Stimulated activated CD4-positive, alpha-beta T cell treated with anti-CD3 and anti-CD28 coated beads, TNF-alpha, amount 100 ng/mL, for 4 hours (primary cell): ENCODE results near the gene FCHSD1.

Experiments
- DNase-seq, 3 experiments: peaks; one replicate each; pipeline ENCODE4 v3.0.0-alpha.2; 2020; ENCODE audit warnings: low read depth in 3 of 3

The FCHSD1 gene

DNA sequence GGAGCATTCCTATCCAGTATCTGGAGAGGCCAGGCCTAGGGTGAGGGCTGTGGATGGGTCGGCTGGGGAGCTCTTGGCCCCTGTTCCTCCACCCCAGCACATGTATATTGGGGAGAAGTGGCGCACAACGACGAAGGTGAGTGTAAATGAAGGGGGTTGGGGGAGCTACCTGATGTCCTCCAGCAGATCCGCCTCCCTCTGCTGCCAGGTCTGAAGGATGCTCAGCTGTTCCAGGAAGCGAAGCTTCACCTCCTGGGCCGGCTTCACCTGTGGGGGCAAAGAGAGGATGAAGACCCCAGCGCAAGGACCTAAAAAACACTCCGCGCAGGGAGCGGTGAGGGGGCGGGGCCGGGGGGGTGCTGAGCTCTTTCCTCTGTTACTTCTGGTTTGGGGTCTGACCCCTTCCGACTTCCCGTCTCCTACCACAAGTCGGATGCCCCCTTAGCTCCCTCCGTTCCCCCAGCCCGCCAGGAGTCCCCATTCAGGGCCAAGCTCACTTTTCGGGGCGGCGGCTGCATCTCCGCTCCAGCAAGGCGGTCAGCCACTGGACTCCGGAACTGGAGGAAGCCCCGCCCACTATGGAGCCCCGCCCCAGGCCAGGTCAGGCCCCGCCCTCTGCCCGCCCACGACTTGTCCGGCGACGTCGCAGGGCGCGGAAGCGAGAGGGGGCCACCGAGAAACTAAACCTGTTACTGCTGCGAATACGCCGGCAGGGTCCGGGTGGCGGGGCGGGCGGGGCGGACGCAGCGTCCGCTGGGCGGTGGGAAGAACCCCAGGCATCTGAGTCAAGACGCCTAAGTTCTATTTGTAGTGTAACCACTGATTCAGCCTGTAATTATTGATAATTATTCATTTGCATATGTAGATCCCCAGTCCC, at the start of gene FCHSD1:
Gene FCHSD1, minus strand, starts transcription at position 568 of the 877 bp plus-strand sequence. Its CDS starts 50 bp downstream, at position 518.
- peak; percentile 66 to 70 (median 66) for DNase-seq

DNA sequence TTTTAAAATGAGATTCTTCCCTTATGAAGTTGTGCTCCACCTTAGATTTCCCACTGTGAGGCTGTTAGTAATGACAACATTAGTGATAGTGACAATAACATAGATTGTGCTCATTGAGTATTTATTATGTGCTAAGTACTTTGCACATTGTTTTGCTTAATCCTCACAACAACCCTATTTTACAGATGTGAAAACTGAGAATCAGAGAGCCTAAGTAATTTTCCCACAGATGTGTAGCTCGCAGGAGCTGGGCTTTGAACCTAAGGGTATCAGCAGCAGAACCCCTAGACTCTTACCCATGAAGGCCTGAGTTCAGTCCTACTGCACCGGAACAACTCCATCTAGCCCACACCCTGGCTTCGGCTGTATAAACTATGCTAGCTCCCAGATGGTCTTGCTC, 46.4 kb upstream of the FCHSD1 start:
- DNase-seq: no peak

DNA sequence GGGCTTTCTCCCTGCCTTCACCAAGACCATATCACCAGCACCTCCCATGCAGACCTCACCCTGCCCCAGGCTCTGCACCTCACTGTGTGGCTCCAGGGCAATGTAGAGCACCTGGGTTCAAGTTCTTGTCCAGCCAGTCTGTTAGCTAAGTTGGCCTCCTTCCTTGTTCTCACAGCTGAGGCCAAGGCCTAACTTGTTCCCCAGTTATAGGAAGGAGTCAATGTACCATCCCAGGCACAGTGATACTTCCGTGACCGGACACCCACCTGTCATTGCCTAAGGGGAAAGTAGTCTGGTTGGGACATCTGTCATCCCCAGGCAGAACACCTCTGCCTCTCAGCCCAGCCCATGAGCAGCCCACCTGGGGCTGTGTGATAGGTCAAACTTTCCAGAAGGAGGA, 45.2 kb upstream of the FCHSD1 start:
- DNase-seq: no peak

DNA sequence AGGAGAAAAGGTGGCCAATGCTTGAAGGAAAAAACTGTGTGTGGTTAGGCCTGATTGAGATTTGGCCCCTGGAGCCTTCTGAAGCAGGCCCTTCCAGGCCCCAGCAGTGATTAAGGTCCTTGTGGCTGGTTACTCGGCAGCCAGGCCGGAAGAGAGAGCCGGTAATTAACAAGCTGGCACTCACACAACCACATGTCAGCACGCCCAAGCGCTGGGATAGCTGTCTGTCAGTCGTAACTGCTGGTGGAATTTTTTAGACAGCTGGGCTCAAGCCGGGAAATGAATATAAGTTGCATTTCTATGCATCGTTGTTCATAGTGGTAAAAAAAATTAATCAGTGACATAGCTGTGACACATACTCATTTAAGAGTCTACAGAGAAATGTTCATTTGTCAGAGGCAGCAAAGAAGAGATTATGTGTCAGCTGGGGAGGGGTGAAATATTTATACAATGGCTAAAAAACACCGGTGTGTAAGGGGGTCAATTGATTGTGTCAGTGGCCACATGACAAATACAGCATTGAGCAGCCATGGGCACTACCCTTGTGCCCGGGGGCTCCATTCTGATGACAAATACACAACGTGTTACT, 44.5 kb upstream of the FCHSD1 start:
- DNase-seq: no peak

DNA sequence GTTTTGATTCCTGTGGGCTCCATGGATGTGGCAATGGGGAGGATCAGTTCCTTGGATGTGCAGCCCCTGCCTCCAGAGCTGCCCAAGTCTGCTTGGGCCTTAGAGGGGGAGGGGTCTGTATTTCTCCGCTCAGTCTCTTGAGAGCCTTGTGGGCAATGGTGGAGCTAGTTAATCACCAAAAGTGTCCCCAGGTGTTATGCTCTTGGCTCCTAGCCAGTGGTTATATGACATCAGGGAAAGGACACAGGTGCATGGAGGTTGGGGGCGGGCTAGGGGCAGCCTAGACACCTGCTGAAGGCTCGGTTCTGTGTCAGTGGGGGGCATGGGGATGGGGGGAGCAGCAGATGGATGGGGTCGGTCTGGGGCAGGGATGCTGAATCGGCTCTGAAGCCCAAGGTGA, 43.3 kb upstream of the FCHSD1 start:
- DNase-seq: no peak

DNA sequence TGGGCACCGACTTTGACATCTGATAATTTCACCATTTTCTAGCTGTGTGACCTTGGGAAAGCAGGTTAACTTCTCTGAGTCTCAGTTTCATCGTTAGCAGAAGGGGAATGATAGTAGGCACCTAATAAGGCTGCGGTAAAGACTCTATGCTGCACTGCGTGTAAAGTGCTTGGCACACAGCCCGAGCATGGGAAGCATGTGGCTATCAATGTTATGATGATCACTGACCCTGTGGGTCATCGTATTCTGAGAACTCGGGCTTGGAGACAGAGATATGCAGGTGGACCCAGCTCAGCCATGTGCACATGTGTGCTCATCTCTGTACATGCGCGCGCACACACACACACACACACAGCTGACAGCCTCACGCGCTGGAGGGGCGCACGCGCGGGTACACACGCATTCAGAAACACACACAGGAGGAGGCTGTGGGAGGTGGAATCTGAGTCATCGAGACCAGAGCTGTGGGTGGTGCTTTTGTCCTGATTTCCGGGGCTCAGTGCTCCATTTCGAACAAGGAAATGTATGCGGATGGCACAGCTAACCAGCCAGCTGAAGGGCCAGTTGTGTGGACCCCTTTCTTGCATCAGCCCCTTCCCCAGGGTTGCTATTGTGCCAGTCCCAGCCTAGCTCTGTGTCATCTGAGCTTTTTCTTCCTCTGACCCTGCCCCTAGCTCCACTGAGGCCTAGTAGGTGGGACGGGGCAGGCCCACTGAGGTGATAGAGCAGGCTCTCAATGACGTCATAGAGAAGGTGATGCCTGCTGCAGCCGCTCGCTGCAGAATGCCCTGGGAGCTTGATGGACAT, 41.9 kb upstream of the FCHSD1 start:
- DNase-seq: peak; percentile 38 to 75 (median 66)

DNA sequence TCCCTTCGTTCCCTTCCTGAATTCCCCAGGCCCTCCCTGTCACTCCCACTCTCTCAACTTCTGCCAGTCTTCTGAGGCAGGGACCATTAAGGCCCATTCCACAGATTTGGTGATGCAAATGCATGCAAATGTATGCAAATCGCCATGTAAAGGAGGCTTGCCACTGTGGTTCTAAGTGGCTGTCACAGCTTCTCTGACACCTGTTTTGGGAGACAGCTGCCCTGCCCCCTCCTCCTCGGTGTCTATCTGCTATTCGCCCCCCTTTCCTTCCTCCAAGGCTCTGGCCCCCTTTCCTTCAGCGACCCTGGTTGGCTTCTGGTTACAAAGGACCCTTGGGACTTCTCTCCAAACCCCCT, 41.3 kb upstream of the FCHSD1 start:
- DNase-seq: no peak

DNA sequence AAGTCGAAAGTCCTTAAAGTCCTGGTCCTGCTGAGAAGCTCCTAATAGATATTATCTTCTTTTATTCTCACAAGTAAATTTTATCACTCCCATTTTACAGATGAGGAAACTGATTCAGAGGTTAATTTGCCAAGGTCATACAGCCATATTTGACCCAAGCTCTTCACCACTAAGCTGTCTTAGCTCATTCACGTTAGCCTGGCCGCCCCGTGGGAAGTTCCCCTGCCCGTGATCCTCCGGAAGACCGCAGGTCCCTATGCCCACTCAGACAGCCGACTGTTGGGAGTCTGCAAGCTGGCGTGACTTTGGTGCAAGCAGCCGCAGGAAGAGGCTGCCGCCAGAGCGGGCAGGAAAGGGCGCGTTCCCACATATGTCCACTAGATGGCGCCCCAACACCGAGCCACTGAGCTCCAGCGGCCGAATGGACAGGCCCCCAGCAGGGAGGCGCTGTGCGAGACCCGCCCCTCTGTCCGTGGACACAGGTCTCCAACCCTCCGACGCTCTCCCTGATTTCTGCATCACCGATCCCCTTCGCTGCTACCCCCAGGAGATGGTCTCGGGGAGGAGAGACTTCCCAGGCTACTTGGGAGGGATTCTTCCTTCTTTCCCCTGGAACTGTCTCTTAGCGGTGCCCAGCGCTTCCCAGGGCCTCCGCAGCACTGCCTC, 40.8 kb upstream of the FCHSD1 start:
- peak; percentile 73 to 80 (median 75) for DNase-seq

DNA sequence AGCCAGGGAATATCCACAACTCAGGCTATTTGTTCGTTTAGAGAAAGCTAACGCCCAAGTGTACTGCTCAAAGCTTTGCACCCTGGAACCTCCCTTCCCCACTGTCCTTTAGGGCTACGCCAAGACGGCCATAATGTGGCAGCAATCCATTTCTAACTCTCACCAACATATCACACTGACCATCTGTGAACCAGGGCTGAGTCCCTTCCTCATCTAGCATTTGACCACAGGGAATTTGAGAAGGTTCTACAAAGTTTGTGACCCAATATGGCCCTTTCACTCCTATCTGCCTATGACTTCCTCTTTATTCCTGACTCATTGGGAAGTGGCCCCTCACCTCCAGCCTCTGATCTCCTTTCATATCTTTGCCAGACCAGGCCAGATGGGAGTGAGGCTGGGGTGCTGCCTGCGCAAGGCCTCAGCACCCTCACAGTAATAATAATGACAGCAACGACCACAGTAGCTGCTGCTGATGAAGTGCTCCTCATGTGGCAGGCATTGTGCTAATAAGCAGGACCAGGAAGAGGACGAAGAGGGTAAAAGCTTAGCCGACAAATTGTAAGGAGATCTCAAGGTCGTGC, 40.2 kb upstream of the FCHSD1 start:
- DNase-seq: no peak

DNA sequence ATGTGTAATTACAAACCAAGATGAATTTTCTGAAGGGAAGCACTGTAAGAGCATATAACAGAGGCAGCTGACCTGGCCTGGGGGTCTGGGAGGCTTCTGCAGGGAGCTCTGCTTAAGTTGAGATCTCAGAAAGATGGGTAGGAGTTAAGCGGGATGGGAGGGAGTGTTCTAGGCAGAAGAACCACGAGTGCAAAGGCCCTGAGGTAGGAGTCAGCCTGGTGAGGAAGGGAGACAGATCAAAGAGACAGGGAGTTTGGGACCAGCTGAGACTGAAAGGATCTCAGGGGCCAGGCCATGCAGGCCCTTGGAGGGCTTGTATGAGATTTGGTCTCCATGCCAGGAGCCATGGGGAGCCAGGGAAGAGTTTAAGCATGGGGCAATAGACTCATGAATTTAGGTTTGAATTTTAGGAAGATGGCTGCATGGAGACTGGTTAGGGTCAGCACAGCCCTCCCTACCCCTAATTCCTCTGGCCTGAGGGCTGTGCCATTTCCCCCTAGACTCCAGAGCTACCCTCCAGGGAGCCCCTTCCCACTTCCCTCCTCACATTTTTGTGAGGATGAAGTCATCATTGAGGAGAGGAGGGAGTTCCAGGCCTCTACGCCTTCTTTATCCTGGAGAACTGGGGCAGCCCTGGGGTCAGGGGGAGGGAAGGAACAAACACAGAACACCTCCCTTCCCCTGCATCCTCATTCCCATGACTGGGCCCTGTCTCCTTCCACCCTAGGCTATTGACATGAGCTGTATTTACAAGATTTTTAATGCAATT, 35.6 kb upstream of the FCHSD1 start:
- DNase-seq: no peak

DNA sequence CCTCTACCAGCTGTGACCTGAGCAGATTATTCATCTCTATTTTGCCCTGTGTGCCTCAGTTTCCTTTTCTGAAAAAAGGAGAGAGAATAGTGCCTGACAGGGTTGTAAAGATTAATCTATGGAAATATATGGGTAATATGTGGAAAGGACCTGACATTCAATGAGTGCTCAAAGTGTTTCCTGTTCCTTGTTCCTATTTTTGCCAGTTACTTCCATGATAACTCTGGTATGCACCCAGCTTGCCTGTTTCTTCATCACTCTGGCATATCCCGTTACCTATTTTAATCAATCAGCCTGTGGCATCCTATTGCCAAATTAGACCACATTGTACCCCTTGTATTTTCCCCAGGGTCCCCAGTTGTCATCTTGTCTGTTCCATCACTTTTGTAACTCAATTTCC, 34.4 kb upstream of the FCHSD1 start:
- no peak for DNase-seq

DNA sequence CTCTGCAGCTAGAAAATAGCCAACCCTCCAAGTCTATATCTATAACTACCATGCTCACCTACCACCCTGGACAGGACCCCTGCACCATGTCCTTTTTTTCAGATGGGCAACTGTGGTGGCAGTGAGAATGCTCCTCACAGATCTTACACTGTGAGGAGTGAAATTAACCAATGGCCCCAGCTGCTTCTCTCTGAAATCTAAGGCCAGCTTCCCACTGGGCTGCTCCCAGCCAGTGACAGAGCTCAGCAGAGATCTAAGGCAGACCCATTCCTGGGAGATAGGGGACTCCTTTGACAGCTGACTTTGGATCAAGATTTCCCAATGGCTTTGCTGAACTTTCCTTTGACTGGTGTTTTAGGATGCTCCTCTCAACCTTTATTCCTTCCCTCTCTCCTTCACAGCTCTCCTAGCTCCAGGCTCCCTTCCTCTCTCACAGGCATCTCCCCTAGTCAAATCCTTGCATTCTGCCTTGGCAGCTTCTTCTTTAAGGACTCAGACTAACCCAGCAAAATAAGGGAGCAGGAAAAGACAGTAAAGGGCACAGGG, 32.5 kb upstream of the FCHSD1 start:
- DNase-seq: no peak

DNA sequence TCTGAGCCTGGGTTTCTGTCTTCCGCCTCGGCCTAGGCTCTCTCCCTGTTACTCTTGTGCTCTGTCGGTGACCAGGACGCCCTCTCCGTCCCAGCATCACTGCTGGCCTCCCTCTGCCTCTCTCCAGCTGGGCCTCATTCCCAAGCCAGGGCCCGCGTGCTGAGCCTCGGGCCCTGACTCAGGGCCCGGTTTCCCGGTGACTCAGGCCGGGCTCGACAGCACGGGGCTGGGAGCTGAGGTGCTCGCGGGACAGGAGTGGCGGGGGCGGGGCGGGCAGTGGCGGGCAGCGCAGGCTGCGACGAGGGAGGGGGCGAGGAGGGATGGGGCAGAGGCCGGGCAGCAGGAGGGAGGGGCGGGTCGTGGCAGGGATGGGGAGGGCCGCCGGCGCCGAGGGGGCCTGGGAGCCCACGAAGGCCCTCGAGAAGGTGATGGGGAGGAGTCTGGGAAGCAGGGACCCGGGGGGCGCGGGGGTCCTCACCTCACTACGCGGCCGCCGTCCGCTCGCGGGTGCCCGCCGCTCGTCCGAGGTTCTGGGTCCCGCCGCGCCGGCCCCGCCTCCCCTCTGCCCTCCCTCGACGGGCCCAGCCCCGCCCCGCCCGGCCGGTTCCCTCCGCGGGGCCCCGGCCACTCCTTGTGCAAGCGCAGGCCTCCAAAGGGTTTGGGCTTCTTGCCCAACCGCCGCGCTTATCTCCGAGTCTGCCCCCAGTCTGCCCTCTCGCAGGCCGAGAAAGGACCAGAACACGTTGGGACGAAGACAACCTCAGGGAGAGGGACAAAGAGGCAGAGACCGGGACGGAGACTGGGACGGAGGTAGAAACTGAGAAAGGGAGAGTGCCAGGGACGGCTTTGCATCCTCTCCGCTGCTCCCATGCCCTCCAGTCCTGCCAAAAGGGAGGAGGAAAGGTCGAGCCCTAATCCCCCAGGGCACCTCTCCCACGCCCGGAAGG, 30.8 kb upstream of the FCHSD1 start, which contains the start of gene ARAP3:
Gene ARAP3, minus strand, starts transcription at position 536 of the 947 bp plus-strand sequence. CDS start 1,744 bp downstream, outside the sequence.
- no peak for DNase-seq

DNA sequence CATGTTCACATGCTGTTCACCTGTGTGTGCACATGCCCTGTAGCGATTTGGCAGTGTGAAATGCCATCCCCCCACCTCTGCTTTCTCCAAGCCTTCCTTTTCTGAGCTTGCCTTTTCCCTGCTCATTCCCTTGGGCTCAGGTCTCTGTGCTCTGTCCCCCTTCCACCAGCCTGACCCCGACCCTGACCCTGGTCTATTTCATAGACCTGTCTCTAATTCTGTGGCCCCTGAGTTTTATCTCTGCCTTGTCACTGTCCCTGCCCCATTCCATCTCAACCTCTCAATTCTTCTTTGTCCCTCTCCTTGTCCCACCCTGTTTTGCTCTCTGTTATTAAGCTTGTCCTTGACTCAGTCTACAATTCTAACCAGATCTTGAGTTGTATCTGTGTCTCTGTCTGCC, 30.1 kb upstream of the FCHSD1 start:
- DNase-seq: no peak

DNA sequence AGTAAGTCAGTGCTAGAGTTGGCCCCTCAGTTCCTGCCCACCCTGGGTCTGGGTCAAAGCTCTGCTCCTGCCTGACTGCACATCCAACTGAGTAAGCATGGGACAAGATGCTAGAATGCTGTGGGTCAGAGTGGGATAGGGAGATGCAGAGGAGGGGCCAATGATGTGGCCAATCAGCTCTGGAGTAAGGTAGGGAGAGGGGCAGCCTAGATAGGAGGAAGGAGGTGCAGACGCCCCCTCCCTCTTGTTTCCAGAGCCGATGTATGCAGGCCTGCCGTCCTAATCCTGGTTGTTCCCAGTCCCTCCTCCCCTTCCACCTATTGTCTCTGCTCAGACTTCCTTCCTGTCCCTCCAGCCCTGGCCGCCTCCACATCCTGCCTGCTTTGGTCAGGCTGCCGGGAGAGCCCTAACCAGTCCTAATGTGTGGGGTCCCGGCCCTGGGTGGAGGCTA, 29.6 kb upstream of the FCHSD1 start:
- no peak for DNase-seq

DNA sequence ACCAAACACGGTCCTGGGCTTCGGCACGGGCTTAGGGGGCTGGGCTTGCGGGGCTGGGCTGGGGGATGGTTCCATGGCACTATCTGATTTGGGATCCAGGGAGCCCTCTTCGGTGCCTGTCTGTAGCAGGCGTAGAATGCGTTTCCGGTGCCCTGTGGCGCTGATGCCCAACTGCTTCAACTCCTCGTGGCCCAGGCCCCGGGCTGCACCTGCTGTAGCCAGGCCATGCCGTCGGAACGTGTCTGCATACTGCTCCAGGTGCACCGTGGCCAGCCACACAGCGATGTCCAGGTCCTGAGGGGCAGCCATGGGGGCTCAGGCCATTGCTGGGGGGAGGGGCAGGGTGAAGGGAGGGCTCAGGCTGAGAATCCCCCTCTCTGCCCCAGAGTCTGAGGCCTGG, 29.0 kb upstream of the FCHSD1 start:
- DNase-seq: no peak

DNA sequence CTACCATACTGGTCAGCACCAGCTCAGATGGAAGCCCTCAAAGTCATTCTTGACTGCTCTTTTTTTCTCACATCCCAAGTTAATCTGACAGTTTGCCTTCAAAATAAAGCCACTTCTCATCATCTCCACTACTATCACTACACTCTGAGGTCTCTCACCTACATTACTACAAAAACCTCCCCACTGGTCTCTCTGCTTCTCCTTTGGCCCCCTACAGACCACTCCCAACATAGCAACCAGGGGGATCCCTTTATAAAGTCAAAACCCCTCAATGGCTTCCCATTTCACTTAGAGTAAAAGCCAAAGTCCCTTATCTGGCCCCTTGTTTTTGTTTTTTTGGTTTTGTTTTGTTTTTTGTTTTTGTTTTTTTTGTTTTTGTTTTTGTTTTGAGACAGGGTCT, 26.2 kb upstream of the FCHSD1 start:
- no peak for DNase-seq

DNA sequence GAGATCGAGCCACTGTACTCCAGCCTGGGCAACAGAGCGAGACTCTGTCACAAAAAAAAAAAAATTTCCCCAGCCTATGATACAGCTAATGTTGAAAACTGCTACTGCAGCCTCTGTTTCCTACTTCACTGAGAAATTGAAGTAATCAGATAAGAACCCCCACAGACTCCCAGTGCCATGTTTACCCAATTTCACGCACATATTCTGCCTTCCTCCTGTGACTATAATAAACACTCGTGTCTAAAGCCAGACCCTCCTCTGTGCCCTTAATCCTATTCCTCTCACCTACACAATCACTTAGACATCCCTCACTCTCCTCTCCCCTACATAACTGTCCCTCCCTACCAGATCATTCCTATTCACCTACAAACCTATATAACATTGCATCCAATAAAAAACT, 24.5 kb upstream of the FCHSD1 start:
- no peak for DNase-seq

DNA sequence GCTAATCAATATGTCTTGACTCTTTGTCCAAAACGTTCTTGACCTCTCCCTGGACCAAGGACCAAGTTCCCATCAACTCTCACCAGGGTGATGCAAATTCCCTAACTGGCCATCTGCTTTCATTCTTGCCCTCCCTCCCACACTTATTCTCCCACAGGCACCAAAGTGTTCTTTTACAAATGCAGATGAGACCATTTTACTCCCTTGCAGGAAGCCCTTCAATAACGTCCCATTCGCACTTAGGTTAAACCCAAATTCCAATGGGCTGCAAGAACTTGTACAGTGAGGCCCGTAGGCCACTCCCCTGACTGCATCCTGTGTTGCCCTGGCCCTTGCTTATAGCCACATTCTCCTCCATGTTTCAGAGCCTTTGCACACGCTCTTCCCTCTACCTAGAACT, 23.5 kb upstream of the FCHSD1 start:
- no peak for DNase-seq
